ENCODE data around the gene BBS7.

Gene BBS7

DNA sequence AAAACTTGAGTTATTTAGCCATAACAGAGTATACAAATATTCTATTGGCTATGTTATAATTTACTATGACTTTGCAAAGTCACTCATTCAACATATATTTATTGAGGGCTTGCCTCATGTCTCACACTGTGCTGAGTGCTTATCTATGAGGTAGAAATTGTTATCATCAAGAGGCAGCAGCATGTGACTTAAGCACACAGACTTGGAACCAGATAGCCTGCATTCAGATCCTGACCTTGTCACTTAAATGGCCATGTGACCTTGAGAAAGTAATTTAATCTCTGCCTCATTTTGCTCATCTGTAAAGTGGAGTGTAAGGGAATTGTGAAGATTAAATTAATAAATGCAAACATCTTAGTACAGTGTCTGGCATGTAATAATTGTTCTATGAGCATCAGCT, 79.3 kb downstream of the BBS7 start:
- no peak for DNase-seq (ENCODE audit: low read depth in 2 of 2)

DNA sequence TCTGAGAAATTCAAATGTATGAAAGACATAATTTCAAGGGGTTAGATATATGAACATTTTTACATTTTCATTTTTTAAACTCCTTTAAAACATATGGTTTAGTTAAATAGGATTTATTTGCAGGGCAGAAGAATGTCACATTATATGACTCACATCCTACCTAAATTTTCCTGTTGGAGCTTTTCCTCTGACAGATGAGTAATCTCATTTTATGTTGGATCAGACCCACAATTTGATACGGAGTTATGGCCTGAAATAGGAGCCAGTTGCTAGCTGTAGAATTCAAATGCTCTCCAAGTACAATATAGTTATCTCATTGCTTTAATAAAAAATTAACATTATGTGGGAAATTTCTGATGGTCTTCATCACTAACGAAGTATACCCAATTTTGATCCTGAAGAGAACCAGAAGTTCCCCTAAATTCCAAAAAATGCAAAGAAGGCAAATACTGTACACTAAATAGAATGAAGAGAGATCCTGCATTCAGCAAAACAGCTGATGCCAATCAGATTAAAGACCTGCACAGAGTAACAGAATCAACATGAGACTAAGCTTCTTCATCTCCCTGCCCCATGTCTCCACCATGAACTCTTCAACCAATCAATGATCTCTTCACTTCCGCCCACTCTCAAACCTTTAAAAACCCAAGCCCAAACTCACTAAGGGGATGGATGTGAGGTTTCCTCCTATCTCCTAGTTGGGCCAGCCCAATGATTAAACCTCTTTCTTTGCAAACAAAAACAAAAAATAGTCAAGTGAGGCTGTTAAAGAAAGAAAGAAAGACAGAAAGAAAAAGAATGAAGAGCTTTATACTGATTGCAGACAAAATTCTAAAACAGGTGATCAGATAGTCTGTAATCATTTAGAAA, 80.1 kb downstream of the BBS7 start:
- DNase-seq (ENCODE audit: low read depth in 2 of 2), result no peak

DNA sequence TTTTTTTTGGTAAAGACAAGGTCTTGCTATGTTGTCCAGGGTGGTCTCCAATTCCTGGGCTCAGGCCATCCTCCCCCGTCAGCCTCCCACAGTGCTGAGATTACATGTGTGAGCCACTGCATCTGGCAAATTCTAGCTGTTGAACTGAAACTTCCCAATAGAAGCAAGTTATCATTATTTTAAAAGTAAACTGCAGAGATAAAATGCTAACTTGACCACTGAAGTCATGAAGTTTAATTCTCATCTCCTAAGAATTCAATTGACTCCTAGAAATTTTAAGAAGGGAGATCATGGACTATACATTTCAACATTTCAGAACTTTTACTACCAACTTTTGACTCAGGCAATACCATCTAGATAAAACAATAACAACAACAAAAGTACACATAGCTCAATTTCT, 80.8 kb downstream of the BBS7 start:
- no peak for DNase-seq (ENCODE audit: low read depth in 2 of 2)

DNA sequence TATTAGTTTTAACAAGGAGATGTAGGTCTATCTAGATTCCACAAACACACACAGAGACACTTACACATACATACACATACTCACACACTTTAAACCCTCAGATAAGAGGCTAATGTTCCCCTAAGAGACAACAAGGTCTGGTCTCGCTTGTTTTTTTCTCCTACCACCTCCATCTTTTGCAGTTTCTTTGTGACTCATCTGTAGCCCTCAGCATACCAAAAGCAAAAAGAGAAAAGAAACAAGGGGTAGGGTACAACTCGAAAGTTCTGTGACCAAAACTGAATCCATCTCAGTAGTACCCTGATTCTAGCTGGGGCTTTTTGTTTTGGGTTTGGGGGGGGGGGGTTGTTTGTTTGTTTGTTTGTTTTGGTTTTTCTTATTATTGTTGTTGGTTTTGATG, 81.4 kb downstream of the BBS7 start:
- no peak for DNase-seq (ENCODE audit: low read depth in 2 of 2)

DNA sequence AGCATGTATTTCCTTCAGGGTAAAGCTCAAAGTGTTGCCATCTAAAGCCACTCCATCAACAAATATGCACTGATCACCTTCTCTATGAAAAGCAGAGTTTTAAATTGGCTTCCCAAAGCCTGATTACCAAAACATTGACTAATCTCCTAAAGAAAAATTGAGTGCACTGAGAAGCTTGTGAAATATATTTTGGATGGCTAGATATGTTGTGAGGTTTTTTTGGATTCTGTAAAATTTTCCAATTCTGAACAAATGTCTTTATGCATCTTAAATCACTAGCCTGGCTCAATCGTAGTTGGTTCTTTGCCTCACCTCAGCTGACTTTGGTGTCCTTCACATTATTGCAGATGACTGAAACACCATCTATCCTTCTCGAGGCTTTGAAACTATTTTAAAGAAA, 84.1 kb downstream of the BBS7 start:
- no peak for DNase-seq (ENCODE audit: low read depth in 2 of 2)

DNA sequence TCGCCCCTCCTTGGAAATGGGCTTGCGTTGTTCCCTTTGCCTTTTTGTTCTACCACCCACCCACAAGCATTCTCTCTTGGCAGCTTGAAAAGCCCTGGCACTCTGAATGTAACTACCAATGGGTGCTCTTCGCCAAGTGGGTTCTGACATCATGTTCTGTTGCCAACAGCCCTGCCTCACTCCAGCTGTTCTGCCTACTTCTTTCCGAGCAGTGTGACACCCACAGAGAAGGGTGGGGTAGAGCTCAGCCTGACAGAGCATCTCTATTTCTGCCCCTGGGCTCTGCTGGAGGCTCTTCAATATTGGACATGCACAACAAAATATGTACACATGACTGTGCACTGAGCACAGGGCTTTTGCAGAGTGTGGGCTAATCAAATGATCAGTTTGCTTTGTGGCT, 84.8 kb downstream of the BBS7 start:
- DNase-seq (ENCODE audit: low read depth in 2 of 2), result no peak

DNA sequence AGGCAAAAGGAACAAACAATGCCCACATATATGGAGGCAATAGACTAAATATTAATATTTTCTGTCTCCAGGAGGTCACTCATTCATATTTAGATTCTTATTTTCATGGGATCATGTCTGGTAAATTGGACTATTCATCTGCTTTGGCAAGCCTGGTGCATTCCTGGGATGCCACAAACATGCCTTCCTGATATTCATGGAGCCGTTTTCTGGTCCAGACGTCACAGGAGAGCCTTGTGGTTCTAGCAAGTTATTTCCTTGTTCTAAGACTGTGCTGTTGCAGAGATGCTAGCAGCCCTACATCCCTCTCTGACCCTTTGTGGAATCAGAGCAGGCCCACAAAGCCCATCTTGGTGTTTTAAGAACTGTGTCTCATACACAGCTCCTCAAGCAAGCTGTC, 85.3 kb downstream of the BBS7 start:
- DNase-seq (ENCODE audit: low read depth in 2 of 2), result no peak

DNA sequence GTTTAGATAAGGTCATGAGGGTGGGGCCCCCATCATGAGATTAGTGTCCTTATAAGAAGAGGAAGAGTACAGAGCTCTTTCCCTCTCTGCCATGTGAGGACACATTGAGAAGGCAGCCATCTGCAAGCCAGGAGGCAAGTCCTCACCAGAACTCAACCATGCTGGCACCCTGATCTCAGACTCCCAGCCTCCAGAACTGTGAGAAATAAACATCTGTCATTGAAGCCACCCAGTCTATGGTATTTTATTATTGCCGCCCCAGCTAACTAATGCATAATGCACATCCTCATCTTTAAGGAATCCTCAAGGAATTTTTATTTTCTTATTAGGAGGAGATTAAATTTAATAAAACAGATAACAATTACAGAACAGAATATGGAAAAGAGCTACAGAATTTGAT, 85.9 kb downstream of the BBS7 start:
- no peak for DNase-seq (ENCODE audit: low read depth in 2 of 2)

DNA sequence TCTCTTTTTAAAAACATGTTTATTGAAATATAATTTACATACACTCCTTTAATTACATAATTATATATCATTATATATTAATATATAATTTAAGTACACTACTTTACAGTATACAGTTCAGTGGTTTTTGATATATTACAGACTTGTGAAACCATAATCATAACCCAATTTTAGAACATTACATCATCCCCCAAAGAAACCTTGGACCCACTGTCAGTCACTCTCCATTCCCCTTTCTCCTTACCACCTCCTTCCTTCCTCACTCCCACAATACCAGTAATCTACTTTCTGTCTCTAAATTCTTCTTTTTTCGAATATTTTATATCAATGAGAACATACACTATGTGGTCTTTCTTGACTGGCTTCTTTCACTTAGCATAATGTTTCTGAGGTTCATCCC, 87.1 kb downstream of the BBS7 start:
- DNase-seq (ENCODE audit: low read depth in 2 of 2), result no peak

DNA sequence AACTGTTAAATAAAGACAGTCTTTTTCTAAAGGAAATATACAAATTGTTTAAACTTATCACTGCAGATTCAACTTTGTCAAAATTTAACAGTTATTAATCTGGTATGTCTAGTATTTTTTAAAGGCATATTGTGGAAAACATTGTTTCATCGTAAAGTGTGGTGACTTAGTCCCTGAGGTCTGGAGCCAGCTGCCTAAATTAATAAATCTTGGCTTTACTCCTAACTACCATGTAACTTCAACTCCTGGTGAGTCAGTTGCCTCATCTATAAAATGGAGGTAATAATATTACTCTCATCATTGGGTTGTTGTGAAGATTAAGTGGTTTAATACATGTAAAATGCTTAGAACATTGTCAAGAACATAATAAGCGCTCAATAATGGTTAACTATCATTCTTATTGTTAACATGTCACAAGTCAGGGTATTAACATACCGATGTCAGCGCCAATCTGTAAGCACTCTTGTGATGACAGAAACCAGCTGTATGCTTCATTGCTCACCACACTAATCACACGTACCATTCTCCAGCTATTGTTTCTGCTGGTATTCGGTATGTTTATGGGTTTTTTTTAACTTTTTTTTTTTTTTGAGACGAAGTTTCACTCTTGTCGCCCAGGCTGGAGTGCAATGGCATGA, 91.2 kb downstream of the BBS7 start:
- no peak for DNase-seq (ENCODE audit: low read depth in 2 of 2)

DNA sequence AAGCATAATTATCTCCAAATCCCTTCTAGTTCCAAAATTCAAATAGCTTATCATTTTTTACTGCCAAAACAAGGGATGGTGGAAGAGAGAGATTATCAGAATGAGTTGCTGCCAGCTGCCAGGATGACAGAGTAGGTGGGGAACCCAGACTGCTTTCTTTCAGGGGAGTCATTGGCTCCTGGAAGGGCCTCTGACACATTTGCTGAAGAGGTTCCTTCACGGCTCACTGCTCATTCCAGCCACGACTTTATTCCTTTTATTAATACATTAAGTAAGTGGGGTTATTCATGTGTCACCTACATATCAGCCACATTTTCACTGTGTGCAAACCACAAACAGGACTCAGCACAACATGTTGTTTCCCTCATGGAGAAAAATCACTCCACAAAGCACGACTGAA, 92.6 kb downstream of the BBS7 start:
- no peak for DNase-seq (ENCODE audit: low read depth in 2 of 2)

DNA sequence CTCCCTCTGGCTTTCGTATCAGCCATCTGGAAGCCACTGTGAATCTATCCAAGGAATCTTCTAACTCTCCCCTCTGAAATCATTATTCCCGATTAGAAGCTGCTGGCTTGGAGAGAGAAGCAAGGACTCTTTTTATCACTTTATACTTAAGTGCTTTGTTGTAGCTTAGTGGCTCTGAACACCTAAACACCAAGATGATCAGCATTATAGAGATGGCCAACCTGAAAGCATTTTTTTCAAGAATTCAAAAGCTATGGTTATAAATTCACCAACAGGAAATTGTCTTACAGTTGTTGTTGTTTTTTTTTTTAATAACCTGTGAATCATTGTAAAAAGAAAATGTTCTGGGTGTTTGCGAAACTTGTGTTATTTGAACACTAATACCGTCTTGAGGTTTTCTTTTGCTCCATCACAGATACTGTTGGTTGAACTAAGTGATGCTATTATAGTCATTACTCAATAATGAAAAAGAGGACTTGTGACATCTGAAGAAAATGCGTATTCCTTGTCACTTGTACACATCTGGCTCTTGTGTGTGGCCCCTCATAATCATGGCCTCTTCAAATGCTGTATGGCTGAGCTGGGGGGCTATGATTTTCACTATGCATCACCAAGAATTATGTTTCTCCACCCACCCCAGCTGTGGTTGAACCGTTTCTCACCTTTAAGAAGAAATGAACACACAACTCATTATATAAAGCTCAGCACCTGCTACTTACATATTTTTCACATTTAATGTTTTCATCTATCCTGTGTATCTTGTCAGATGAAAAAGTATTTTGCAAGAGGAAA, 93.5 kb downstream of the BBS7 start:
- no peak for DNase-seq (ENCODE audit: low read depth in 2 of 2)
